HEK293 (cell line): ENCODE measurements around the gene ZNF18.
"Not testable (repeated sequence)": the region's sequence is repeated elsewhere in the genome, so short reads cannot be mapped to it uniquely, and the experiment has no call there.

Experiments used
- CTCF ChIP-seq: fragments of 450-650 bp; formaldehyde crosslinking; IDR thresholded peaks from 2 replicates; pipeline ENCODE4 v1.5.1; 2016; ENCODE audit warnings: missing biosample characterization, missing genetic modification characterization
- HOXA7 ChIP-seq: sonication (generic); formaldehyde crosslinking; IDR thresholded peaks from 2 replicates; pipeline ENCODE4 v1.8.1; 2022; ENCODE audit warnings: missing genetic modification reagents, borderline replicate concordance
- ZNF121 ChIP-seq: fragments of 450-650 bp; formaldehyde crosslinking; IDR thresholded peaks from 2 replicates; pipeline ENCODE4 v1.5.1; 2016; ENCODE audit warnings: missing biosample characterization, missing genetic modification characterization
- ZNF16 ChIP-seq: fragments of 450-650 bp; formaldehyde crosslinking; IDR thresholded peaks from 2 replicates; pipeline ENCODE4 v1.5.1; 2016; ENCODE audit warnings: low read depth, missing biosample characterization, missing genetic modification characterization

- not testable (repeated sequence) for TF ChIP-seq ZNF16 (tag by site-specific recombination); HOXA7 (CRISPR knock-in tag); ZNF121 (tag by site-specific recombination); CTCF (tag by site-specific recombination)
These were observed 47.7 kb downstream of the ZNF18 start for GRCh38 chr17:11949571-11949970.
